GM12874 (cell line): ENCODE data around the gene SLC25A34.

Experiments
- TF ChIP-seq, protein P1 (sequence below): IDR thresholded peaks from 2 replicates; pipeline ENCODE4 v1.5.1; 2011; ENCODE audit warnings: low read depth, mild to moderate bottlenecking, control low read depth, low read length, moderate library complexity; ENCODE audit not compliant: insufficient read depth

The SLC25A34 gene

DNA sequence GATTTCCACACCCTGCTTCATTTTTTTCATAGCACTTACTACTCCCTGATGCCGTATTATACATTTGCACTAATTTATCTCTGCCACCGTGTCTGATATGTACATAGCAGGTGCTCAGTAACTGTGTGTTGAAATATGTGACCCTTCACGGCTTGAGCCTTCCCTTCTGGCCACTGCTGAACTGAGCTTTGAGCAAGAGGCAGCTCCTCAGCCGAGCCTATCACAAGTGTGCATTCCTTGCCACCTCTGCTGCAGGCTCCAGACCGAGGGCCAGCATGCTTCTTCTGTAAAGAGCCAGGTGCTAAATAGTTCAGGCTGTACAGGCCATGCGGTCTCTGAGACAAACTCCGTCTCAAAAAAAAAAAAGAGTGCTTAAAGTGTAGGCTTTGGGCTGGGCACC lies 29.3 kb upstream of the SLC25A34 start:
- TF ChIP-seq, protein P1, sequence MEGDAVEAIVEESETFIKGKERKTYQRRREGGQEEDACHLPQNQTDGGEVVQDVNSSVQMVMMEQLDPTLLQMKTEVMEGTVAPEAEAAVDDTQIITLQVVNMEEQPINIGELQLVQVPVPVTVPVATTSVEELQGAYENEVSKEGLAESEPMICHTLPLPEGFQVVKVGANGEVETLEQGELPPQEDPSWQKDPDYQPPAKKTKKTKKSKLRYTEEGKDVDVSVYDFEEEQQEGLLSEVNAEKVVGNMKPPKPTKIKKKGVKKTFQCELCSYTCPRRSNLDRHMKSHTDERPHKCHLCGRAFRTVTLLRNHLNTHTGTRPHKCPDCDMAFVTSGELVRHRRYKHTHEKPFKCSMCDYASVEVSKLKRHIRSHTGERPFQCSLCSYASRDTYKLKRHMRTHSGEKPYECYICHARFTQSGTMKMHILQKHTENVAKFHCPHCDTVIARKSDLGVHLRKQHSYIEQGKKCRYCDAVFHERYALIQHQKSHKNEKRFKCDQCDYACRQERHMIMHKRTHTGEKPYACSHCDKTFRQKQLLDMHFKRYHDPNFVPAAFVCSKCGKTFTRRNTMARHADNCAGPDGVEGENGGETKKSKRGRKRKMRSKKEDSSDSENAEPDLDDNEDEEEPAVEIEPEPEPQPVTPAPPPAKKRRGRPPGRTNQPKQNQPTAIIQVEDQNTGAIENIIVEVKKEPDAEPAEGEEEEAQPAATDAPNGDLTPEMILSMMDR: no peak

DNA sequence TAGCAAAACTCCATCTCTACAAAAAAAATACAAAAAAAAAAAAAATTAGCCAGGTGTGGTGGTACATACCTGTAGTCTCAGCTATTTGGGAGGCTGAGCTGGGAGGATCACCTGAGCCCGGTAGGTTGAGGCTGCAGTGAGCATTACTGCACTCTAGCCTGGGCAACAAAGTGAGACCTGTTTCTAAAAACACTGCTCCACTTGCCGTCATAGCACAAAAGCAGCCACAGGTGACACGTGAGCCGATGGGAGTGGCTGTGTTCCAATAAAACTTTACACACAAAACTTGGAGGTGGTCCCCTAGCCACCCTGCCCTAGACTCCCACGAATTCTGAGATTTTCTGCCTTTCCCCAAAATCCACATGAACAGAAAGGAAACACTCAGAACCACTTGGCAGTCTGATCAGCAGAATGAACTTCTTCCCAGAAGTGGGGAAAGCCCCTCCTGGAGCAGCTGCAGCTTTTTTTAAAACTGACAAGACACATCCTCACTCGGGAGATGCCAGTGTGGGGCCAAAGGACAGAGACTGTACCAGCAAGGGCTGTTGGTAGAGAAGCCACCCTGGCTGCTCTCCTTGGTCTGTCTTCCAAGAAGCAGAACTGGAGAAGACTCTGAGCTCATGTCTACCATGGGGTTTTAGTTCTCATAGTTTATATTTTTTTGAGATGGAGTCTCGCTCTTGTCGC lies 28.7 kb upstream of the SLC25A34 start:
- TF ChIP-seq, protein P1: no peak

DNA sequence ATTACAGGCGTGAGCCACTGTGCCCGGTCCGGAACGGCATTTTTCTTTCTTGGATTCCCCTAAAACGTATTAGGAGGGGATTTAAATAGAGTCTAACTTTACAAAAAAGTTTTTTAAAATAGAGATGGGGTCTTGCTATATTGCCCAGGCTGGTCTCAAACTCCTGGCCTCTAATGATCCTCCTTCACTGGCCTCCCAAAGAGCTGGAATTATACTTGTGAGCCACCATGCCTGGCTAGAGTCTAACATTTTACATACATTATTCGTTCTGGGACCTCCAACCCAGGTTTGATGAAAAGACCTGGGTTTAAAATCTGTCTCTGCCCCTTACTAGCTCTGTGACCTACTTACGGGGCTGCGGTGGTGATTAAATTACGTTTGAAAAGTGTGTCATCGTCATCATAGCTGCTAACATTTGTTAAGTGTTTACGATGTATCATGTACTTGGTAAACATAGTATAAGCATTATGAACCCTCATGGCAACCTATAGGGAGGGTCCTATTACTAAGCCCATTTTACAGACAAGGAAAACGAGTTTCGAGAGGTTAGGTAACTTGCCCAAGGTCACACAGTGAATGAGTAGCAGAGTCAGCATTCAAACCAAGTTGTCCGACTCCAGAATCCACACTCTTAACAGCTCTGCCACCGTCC lies 27.4 kb upstream of the SLC25A34 start:
- TF ChIP-seq, protein P1: no peak

DNA sequence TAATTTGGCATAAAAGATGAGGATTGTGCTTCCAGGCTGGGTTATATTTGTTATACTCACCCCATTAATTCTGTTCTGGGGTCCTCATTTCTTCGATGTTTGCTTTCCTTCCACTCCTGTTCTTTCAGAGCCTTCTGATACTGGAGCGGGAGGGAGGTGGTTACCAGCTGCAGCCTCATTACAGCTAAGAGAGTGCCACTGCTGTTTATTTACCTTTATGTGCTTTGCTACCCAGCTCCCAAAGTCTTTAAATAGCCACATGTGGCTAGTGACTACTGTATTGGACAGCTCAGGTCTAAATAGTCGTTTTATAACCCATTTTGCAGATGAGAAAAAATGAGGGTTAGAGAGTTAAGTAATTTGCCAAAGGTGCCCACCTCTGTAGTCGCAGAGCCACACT lies 26.8 kb upstream of the SLC25A34 start:
- TF ChIP-seq, protein P1: no peak

DNA sequence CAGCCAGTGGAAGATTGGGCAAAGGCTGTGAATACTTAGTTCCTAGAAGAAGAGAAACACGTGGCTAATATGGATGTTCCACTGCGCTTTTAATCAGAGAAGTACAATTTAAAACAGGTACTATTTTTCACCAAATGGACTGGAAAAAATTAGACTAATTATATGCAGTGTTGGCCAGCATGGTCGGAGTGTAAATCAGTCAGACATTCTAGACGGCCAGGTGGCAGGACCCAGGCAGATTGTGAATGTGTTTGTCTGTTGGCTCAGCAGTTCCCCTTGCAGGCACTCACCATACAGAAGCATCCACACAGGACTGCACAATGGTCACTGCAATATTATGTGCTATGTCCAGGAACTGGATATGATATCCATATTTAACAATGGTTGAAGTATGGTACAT lies 23.9 kb upstream of the SLC25A34 start:
- TF ChIP-seq, protein P1: no peak

DNA sequence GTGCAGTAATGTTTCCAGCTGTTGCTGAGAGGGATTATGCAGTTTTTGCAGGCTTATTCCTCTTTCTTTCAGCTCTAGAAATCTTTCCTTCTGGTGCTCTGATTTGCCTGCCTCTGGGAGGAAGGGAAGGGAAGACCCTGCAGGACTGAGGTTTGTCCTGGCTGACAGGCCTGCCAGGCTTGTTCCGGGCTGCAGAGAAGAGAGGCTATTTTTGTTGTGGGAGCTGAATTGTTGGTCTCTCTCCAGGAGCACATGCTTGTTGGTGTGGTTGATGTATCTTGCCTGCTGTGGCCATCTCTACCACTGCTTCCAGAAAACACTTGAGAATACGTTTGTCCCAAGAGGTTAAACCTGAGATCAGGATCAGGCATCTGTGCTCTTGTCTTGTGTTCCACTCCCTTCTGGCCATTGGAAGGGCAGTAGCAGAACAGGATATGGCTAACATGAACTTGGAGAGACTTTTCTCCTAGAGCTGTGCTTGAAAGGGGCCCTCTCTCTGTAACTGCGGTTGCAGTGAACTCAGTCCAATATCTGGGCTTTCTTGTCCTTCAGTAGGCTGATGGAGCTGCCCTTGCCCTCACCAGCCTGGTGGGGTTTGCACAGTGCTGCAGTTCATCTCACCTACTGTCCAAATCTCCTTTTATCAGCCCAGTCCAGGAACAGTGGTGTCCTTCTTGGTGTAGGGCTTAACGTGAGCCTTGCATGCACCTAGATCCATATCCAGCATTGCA lies 21.5 kb upstream of the SLC25A34 start:
- TF ChIP-seq, protein P1: no peak

DNA sequence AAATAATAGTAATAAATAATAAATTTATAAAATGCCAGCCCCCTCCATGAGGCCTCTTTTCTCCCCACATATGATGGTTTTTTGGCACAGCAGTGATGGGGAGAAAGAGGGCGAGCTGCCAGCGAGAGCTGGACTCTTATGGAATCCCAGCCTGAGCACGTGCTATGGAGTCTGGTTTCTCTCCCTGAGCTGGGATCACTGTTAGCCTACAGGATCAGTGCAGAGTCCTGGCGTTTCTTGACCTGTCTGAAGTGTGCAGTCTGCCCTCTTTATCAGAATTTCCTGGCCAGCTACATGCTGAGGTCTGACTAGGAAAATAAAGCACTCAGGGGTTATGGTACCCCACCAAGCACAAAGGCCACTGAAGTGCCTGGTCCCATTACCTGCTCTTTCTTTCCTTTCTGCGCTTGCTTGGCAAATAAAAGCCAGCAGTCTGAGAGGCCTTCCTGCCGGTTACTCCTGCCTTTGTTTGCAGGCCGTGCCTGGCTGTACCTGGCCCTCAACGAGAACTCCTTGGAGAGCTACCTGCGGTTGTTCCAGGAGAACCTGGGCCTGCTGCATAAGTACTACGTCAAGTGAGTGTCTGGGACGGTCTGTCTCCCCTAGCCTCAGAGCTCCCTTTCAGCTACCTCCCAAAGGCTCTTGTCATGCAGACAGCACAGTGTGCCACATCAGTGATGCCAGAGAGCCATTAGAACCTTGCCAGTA lies 18.5 kb upstream of the SLC25A34 start:
- TF ChIP-seq, protein P1: no peak
